Nephron (organoid): ENCODE data around the gene DCTN1.

Experiments
- H3K27ac Mint-ChIP-seq, 3 experiments: 2 replicates each; pipeline ENCODE4 v1.8.0; 2020; ENCODE audit warnings: mixed read lengths in 3 of 3, mild to moderate bottlenecking in 2 of 3, moderate library complexity in 1 of 3
- H3K27me3 Mint-ChIP-seq: 2 replicates; pipeline ENCODE4 v1.8.0; 2021; ENCODE audit warnings: low read depth, mild to moderate bottlenecking, moderate library complexity, mixed read lengths
- H3K36me3 Mint-ChIP-seq: 2 replicates; pipeline ENCODE4 v1.8.0; 2020; ENCODE audit warnings: low read depth, mixed read lengths
- H3K4me1 Mint-ChIP-seq: 2 replicates; pipeline ENCODE4 v1.8.0; 2020; ENCODE audit warnings: mixed read lengths
- H3K4me3 Mint-ChIP-seq, 3 experiments: 2 replicates each; pipeline ENCODE4 v1.8.0; 2020; ENCODE audit warnings: mild to moderate bottlenecking in 3 of 3, mixed read lengths in 3 of 3, moderate library complexity in 2 of 3
- H3K9me3 Mint-ChIP-seq: 2 replicates; pipeline ENCODE4 v1.8.0; 2020; ENCODE audit warnings: mixed read lengths
- TF ChIP-seq, protein P1 (sequence below), 3 experiments: fragments of 200-600 bp; sonication (generic); IDR thresholded peaks; one replicate each; pipeline ENCODE4 v1.5.0; 2021; ENCODE audit warnings: antibody characterized with exemption in 3 of 3; ENCODE audit not compliant: unreplicated experiment in 3 of 3

Gene DCTN1

GRCh38 chr2:74313497-74313896, 66.6 kb downstream of the DCTN1 start:
- H3K27ac Mint-ChIP-seq, result no peak overlapping the region
- no peaks in the 10 kb centered on the region for H3K27me3 Mint-ChIP-seq
- H3K9me3 Mint-ChIP-seq, result peaks cover 15% of the 10 kb centered on the region
- peaks cover 26% of the 10 kb centered on the region for H3K36me3 Mint-ChIP-seq
- H3K4me3 Mint-ChIP-seq, result no peak overlapping the region
- H3K4me1 Mint-ChIP-seq, result no peaks in the 10 kb centered on the region
- TF ChIP-seq, protein P1, sequence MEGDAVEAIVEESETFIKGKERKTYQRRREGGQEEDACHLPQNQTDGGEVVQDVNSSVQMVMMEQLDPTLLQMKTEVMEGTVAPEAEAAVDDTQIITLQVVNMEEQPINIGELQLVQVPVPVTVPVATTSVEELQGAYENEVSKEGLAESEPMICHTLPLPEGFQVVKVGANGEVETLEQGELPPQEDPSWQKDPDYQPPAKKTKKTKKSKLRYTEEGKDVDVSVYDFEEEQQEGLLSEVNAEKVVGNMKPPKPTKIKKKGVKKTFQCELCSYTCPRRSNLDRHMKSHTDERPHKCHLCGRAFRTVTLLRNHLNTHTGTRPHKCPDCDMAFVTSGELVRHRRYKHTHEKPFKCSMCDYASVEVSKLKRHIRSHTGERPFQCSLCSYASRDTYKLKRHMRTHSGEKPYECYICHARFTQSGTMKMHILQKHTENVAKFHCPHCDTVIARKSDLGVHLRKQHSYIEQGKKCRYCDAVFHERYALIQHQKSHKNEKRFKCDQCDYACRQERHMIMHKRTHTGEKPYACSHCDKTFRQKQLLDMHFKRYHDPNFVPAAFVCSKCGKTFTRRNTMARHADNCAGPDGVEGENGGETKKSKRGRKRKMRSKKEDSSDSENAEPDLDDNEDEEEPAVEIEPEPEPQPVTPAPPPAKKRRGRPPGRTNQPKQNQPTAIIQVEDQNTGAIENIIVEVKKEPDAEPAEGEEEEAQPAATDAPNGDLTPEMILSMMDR (IDR thresholded peaks at IDR 0.05; ENCODE audit: unreplicated experiment in 3 of 3), result no peak

DNA sequence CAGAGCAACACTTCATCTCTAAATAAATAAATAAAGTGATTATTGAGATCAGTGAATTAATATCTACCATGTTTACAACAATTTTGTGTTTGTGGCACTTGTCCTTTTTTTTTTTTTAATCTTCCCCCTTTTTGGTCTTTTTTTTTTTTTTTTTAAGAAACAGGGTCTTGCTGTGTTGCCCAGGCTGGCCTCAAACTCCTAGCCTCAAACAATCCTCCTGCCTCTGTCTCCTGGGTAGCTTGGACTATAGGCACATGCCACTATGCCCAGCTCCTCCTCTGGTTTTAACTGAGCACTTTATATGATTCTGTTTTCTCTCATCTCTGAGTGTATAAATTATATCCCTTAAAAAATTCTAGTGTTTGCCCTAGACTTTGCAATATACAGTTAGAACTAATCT, 67.2 kb downstream of the DCTN1 start:
- Mint-ChIP-seq H3K36me3 (peaks cover 26% of the 10 kb centered on the region), H3K27me3 (no peaks in the 10 kb centered on the region), H3K4me1 (no peaks in the 10 kb centered on the region), H3K4me3 (no peak overlapping the region), H3K9me3 (peaks cover 15% of the 10 kb centered on the region), H3K27ac (no peak overlapping the region)
- TF ChIP-seq, protein P1 (IDR thresholded peaks at IDR 0.05; ENCODE audit: unreplicated experiment in 3 of 3), result no peak
